Smooth muscle cell (in vitro differentiated cells): Measurements from ENCODE around the gene GNS. TPM values are rescaled to one million over a fixed set of nuclear protein-coding genes. Genes with fewer than 3 reads are reported as not detected.

Experiments
- DNase-seq: peaks from one replicate; lab custom pipeline; 2025; ENCODE audit not compliant: unreplicated experiment; lab: John Stamatoyannopoulos, UW
- H2AFZ ChIP-seq: fragments of 200-600 bp; sonication (generic); 2 replicates; pipeline ENCODE4 v1.6.0; 2016; ENCODE audit warnings: antibody characterized with exemption, low read depth, mild to moderate bottlenecking
- H3F3A ChIP-seq: fragments of 200-600 bp; sonication (generic); 2 replicates; pipeline ENCODE4 v1.6.0; 2017; ENCODE audit warnings: antibody characterized with exemption, low read depth
- H3K27ac ChIP-seq: fragments of 200-600 bp; sonication (generic); 2 replicates; pipeline ENCODE4 v1.5.1; 2016; ENCODE audit warnings: low read depth, mild to moderate bottlenecking
- H3K27me3 ChIP-seq: fragments of 200-600 bp; sonication (generic); 2 replicates; pipeline ENCODE4 v1.6.1; 2016; ENCODE audit warnings: low read depth, mild to moderate bottlenecking
- H3K36me3 ChIP-seq: fragments of 200-600 bp; sonication (generic); 2 replicates; pipeline ENCODE4 v1.5.1; 2016; ENCODE audit warnings: low read depth
- H3K4me1 ChIP-seq: fragments of 200-600 bp; sonication (generic); 2 replicates; pipeline ENCODE4 v1.5.1; 2016; ENCODE audit warnings: low read depth
- H3K4me2 ChIP-seq: fragments of 200-600 bp; sonication (generic); 2 replicates; pipeline ENCODE4 v1.6.0; 2016; ENCODE audit warnings: mild to moderate bottlenecking
- H3K4me3 ChIP-seq: fragments of 200-600 bp; sonication (generic); 2 replicates; pipeline ENCODE4 v1.5.1; 2016; ENCODE audit warnings: mild to moderate bottlenecking
- H3K79me2 ChIP-seq: fragments of 200-600 bp; sonication (generic); 2 replicates; pipeline ENCODE4 v1.6.0; 2016; ENCODE audit warnings: low read depth, mild to moderate bottlenecking
- H3K9ac ChIP-seq: fragments of 200-600 bp; sonication (generic); 2 replicates; pipeline ENCODE4 v1.6.0; 2016; ENCODE audit warnings: low read depth
- H3K9me3 ChIP-seq: fragments of 200-600 bp; sonication (generic); replicated peaks from 2 replicates; pipeline ENCODE4 v1.5.1; 2016; ENCODE audit warnings: low read depth
- H4K20me1 ChIP-seq: fragments of 200-600 bp; sonication (generic); 2 replicates; pipeline ENCODE4 v1.6.0; 2016; ENCODE audit warnings: low read depth
- CTCF ChIP-seq: fragments of 200-600 bp; sonication (generic); IDR thresholded peaks from 2 replicates; pipeline ENCODE4 v1.5.1; 2017; ENCODE audit warnings: borderline replicate concordance, mild to moderate bottlenecking, antibody characterized with exemption; ENCODE audit not compliant: insufficient read depth, poor library complexity, severe bottlenecking
- WGBS: methylation state at CpG from one replicate; pipeline ENCODE4 v1.1.7; 2016; ENCODE audit warnings: low lambda C conversion rate; 5-methylcytosine and 5-hydroxymethylcytosine counted together
- polyA plus RNA-seq: library from polyadenylated mRNA; unstranded; fragments of >200 nt; fragmentation: Nextera tagmentation; extraction: Ambion mirVana; gene quantifications from 2 replicates; pipeline ENCODE4 v1.2.1, GENCODE V29; 2016
- total RNA-seq: library from RNA; depleted of rRNA; stranded (reverse); fragments of >200 nt; gene quantifications from 2 replicates; pipeline ENCODE4 v1.2.3, GENCODE V29; 2014

Gene GNS
- total and polyA plus RNA-seq, 2 experiments from 2014 or later = 36.4 to 64.9 TPM

GRCh38 chr12:64756376-64756775 is 2.8 kb downstream of the GNS start:
- no peak overlapping the region for H3K9ac ChIP-seq
- H3K4me2 ChIP-seq = no peak overlapping the region
- H3F3A ChIP-seq = peaks cover 8% of the 10 kb centered on the region
- no peaks in the 10 kb centered on the region for H3K27me3 ChIP-seq
- H3K4me1 ChIP-seq = peaks cover 10% of the 10 kb centered on the region
- peaks cover 4% of the 10 kb centered on the region for H3K79me2 ChIP-seq
- no peaks in the 10 kb centered on the region for H3K36me3 ChIP-seq
- H3K4me3 ChIP-seq = no peak overlapping the region
- peaks cover 6% of the 10 kb centered on the region for H4K20me1 ChIP-seq
- no peak for DNase-seq
- no peak for TF ChIP-seq CTCF
- 100% methylated on average over 2 of the region's 2 CpGs for whole genome bisulfite sequencing
- no peak overlapping the region for H3K27ac ChIP-seq
- no peak overlapping the region for H2AFZ ChIP-seq
- H3K9me3 ChIP-seq = no peaks in the 10 kb centered on the region

- WGBS = 98% methylated on average over 3 of the region's 3 CpGs
- Histone ChIP-seq H2AFZ (no peak overlapping the region), H3K9me3 (no peaks in the 10 kb centered on the region), H3K79me2 (peaks cover 4% of the 10 kb centered on the region), H3K36me3 (no peaks in the 10 kb centered on the region), H3F3A (peaks cover 5% of the 10 kb centered on the region), H3K27me3 (no peaks in the 10 kb centered on the region), H3K27ac (no peak overlapping the region), H3K9ac (no peak overlapping the region), H3K4me2 (no peak overlapping the region), H3K4me3 (no peak overlapping the region), H3K4me1 (peaks cover 1% of the 10 kb centered on the region), H4K20me1 (peaks cover 6% of the 10 kb centered on the region)
- no peak for DNase-seq
- TF ChIP-seq CTCF = no peak
Measured at GRCh38 chr12:64753427-64753826, 5.8 kb downstream of the GNS start.

- Histone ChIP-seq H3K27me3 (no peaks in the 10 kb centered on the region), H3K4me3 (no peak overlapping the region), H3F3A (peaks cover 3% of the 10 kb centered on the region), H2AFZ (no peak overlapping the region), H3K27ac (no peak overlapping the region), H3K9me3 (no peaks in the 10 kb centered on the region), H3K9ac (no peak overlapping the region), H3K4me2 (no peak overlapping the region), H3K79me2 (peaks cover 4% of the 10 kb centered on the region), H4K20me1 (peaks cover 6% of the 10 kb centered on the region), H3K4me1 (no peaks in the 10 kb centered on the region), H3K36me3 (no peaks in the 10 kb centered on the region)
- no peak for DNase-seq
- WGBS = 86% methylated on average over 4 of the region's 4 CpGs
- no peak for TF ChIP-seq CTCF
Measured at GRCh38 chr12:64752833-64753238, 6.4 kb downstream of the GNS start.

GRCh38 chr12:64752032-64752431 is 7.2 kb downstream of the GNS start:
- no peaks in the 10 kb centered on the region for H3K27me3 ChIP-seq
- no peak overlapping the region for H2AFZ ChIP-seq
- no peak overlapping the region for H3K27ac ChIP-seq
- TF ChIP-seq CTCF = no peak
- no peak overlapping the region for H3K4me2 ChIP-seq
- no peaks in the 10 kb centered on the region for H3K9me3 ChIP-seq
- no peak for DNase-seq
- no peak overlapping the region for H3K4me3 ChIP-seq
- H3F3A ChIP-seq = no peaks in the 10 kb centered on the region
- H3K9ac ChIP-seq = no peak overlapping the region
- peaks cover 6% of the 10 kb centered on the region for H4K20me1 ChIP-seq
- H3K4me1 ChIP-seq = no peaks in the 10 kb centered on the region
- H3K36me3 ChIP-seq = no peaks in the 10 kb centered on the region
- peaks cover 4% of the 10 kb centered on the region for H3K79me2 ChIP-seq
